Left lung (tissue), 10 donors: ENCODE results near the gene SLC36A4. TPM values are rescaled to one million over a fixed set of nuclear protein-coding genes. Genes with fewer than 3 reads are reported as not detected.

ENCODE experiments used
- ATAC-seq: fragments of 200-7000 bp; cut with Tn5 transposase; one replicate; pipeline ENCODE4 v1.9.1; 2020; ENCODE audit warnings: moderate library complexity
- DNase-seq, 4 donors: peaks; one replicate each; pipeline ENCODE4 v3.0.0-alpha.2; 2013 to 2020
- H3K27ac ChIP-seq, 2 donors: fragments of 200-600 bp; sonication (generic) in 1 of 2; one replicate each; pipeline versions ENCODE4 v1.5.0 to v1.8.0; 2020 to 2021
- H3K27me3 ChIP-seq, 2 donors: fragments of 200-600 bp; sonication (generic) in 1 of 2; one replicate each; pipeline versions ENCODE4 v1.5.0 to v1.8.0; 2020 to 2021
- H3K36me3 ChIP-seq, 2 donors: fragments of 200-600 bp; sonication (generic) in 1 of 2; one replicate each; pipeline versions ENCODE4 v1.5.0 to v1.8.0; 2020 to 2021
- H3K4me1 ChIP-seq, 2 donors: fragments of 200-600 bp; one replicate each; pipeline ENCODE4 v1.8.0; 2021
- H3K4me3 ChIP-seq, 2 donors: fragments of 200-600 bp; sonication (generic) in 1 of 2; one replicate each; pipeline versions ENCODE4 v1.5.0 to v1.8.0; 2020 to 2021; ENCODE audit warnings: mild to moderate bottlenecking in 1 of 2
- H3K9me3 ChIP-seq, 2 donors: fragments of 200-600 bp; sonication (generic) in 1 of 2; one replicate each; pipeline versions ENCODE4 v1.5.0 to v1.8.0; 2020 to 2021
- intact Hi-C, 2 donors: fragments of 100-400 bp; cut with DNase I; formaldehyde crosslinking; loops; one replicate each; pipeline versions ENCODE4 v1.11.2 to v1.14.2; 2022
- polyA plus RNA-seq, 6 donors: library from polyadenylated mRNA; unstranded; fragments of 120-200 nt; gene quantifications; one replicate each; pipeline ENCODE4 v1.2.1, GENCODE V29; 2013; ENCODE audit not compliant: insufficient read length in 6 of 6
- total RNA-seq, 2 donors: library from RNA; stranded (reverse); fragmentation: NEBNext Ultra II Directional; extraction: Animal tissue kit (Norgen Biotek cat#: 25700); gene quantifications; one replicate each; pipeline ENCODE4 v1.2.1, GENCODE V29; 2021
- TF ChIP-seq, protein P1 (sequence below), 2 donors: fragments of 200-600 bp; sonication (generic) in 1 of 2; IDR thresholded peaks; one replicate each; pipeline versions ENCODE4 v1.5.0 to v1.8.0; 2021; ENCODE audit warnings: antibody characterized with exemption in 2 of 2
- donor health status: DM: no; HTN: yes; CAD: no.
- donor health status: DM: no; HTN: no; CAD: no.

The SLC36A4 gene
- total and polyA plus RNA-seq, 8 donors, result 10.3 to 29.4 (median 19.0) TPM

DNA sequence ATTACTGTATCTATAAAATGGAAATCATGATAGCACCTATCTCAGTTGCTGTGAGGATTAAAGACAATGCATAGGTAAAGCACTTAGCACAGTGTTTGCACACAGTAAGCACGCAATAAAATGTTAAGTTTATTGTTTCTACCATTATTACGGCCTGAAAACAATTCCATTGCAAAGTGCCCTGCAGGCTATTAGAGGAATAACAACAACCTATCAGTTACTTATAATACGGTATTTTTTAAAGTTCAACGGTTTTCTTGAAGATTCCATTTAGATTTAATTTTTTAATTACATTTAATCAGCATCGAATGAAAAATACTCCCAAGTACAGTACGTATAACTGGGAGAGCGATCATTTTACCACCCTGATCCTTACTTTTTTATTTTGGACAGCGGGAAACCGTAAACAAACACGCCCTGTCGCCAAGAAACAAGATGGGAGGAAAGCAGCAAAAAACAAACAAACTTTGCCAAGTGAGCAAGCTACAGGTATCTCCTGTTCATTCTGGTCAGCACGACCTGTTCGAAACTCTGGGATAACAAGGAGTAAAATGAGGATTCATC, 893 bp downstream of the SLC36A4 start:
- H3K4me1 ChIP-seq, result peaks cover 0 to 61% of the 10 kb centered on the region in 2 donors
- H3K27ac ChIP-seq, result peak overlapping the region; percentile 98 to 99
- peak overlapping the region; percentile 68 to 76 for H3K4me3 ChIP-seq
- H3K27me3 ChIP-seq, result no peaks in the 10 kb centered on the region
- no peak for DNase-seq
- no peaks in the 10 kb centered on the region for H3K9me3 ChIP-seq
- peak; percentile 1 for ATAC-seq
- TF ChIP-seq, protein P1, sequence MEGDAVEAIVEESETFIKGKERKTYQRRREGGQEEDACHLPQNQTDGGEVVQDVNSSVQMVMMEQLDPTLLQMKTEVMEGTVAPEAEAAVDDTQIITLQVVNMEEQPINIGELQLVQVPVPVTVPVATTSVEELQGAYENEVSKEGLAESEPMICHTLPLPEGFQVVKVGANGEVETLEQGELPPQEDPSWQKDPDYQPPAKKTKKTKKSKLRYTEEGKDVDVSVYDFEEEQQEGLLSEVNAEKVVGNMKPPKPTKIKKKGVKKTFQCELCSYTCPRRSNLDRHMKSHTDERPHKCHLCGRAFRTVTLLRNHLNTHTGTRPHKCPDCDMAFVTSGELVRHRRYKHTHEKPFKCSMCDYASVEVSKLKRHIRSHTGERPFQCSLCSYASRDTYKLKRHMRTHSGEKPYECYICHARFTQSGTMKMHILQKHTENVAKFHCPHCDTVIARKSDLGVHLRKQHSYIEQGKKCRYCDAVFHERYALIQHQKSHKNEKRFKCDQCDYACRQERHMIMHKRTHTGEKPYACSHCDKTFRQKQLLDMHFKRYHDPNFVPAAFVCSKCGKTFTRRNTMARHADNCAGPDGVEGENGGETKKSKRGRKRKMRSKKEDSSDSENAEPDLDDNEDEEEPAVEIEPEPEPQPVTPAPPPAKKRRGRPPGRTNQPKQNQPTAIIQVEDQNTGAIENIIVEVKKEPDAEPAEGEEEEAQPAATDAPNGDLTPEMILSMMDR (IDR thresholded peaks at IDR 0.05), result peak; percentile 22 to 28
- intact Hi-C loops, result no loop called here
- no peaks in the 10 kb centered on the region for H3K36me3 ChIP-seq

DNA sequence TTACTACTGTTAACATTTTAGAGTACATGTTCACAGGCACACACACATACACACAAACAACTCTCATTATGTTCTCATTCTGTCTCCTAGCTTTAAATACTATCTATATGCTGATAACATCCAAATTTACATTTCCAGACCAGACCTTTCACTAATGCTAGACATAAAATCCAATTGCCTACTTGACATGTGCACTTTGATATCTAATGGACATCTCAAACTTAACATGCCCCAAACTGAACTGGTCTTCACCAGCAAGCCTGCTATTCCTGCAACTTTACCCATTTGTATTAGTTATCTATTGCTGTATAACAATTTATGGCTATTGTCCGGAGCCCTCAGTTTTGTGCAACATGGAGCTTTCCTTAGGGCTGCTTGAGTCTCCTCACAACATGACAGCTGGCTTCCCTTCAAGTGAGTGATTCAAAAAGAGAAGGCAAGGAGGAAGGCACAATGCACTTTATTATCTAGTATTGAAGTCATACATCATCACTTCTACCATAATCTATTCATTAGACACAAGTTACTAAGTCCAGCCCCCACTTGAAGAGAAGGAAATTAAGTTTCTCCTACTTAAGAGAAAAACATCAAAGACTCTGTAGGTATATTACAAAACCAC, 3.0 kb downstream of the SLC36A4 start:
- no peak overlapping the region for H3K4me3 ChIP-seq
- TF ChIP-seq, protein P1 (IDR thresholded peaks at IDR 0.05), result no peak
- ATAC-seq, result no peak
- no peaks in the 10 kb centered on the region for H3K36me3 ChIP-seq
- intact Hi-C loops, result no loop called here
- H3K27ac ChIP-seq, result peak overlapping the region in 1 of 2 donors; percentile 55
- H3K4me1 ChIP-seq, result peaks cover 0 to 60% of the 10 kb centered on the region in 2 donors
- no peak for DNase-seq
- no peaks in the 10 kb centered on the region for H3K9me3 ChIP-seq
- H3K27me3 ChIP-seq, result no peaks in the 10 kb centered on the region

DNA sequence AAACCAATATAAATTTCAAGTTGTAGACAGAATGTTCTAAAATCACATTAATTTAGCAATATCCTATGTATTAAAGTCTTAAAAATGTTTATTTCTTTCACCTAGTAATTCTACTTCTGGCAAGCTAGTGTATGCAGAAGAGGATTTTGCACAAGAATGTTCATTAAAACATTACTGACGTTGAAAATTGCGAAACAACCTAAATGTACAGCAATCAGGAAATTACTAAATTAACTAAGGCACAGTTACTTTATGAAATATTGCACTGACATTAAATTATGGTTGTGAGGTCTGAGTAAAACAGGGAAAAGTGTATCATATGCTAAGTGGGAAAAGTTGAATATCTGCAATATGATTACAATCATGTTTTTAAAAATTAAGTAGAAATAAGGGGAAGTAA, 4.1 kb downstream of the SLC36A4 start:
- no peak for ATAC-seq
- Histone ChIP-seq H3K4me3 (no peak overlapping the region), H3K9me3 (no peaks in the 10 kb centered on the region), H3K4me1 (peaks cover 0 to 49% of the 10 kb centered on the region in 2 donors), H3K36me3 (no peaks in the 10 kb centered on the region), H3K27me3 (no peaks in the 10 kb centered on the region), H3K27ac (peak overlapping the region in 1 of 2 donors; percentile 55)
- TF ChIP-seq, protein P1 (IDR thresholded peaks at IDR 0.05), result no peak
- no peak for DNase-seq
- intact Hi-C loops, result no loop called here

DNA sequence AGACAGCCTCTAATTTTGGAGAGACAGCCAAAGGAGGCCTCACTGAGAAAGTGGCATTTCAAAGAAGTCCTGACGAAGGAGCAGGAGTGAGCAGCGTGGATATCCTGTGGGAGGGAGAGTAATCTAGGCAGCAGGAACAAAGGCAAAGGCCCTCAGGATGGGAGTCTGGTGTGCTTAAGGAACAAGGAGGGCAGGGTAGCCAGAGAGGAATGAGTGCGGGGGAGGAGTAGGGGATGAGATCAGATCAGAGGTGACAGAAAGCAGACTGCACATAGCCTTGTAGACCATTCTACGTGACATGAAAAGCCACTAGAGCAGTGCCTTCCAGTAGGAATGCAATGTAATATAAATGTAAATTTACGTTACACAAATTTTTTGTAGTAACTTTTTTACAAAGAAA, 5.6 kb downstream of the SLC36A4 start:
- Histone ChIP-seq H3K36me3 (no peaks in the 10 kb centered on the region), H3K27me3 (no peaks in the 10 kb centered on the region), H3K9me3 (peaks cover 0 to 9% of the 10 kb centered on the region in 2 donors), H3K4me3 (no peak overlapping the region), H3K4me1 (peaks cover 0 to 44% of the 10 kb centered on the region in 2 donors), H3K27ac (peak overlapping the region in 1 of 2 donors; percentile 28)
- no peak for ATAC-seq
- TF ChIP-seq, protein P1 (IDR thresholded peaks at IDR 0.05), result no peak
- intact Hi-C loops, result no loop called here
- DNase-seq, result no peak

DNA sequence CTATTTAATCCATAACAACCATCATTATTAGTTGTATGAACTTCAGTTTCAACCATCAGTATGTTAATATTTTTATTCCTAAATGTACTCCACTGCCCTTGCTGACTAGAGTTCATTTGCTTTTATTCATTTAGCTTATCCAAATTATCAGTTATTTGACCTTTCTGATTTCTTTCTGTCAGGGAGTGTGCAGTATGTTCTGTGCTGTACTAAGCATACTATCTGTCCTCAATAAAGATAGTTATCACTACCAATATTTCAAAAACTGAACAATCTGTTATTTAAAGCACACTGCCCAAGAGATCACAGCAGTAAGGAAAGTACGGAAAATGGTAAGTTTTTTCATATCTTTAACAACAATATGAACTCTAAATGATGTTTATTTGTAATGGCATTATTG, 8.3 kb downstream of the SLC36A4 start:
- Histone ChIP-seq H3K4me3 (no peak overlapping the region), H3K27ac (no peak overlapping the region), H3K9me3 (peaks cover 0 to 14% of the 10 kb centered on the region in 2 donors), H3K36me3 (peaks cover 0 to 10% of the 10 kb centered on the region in 2 donors), H3K27me3 (no peaks in the 10 kb centered on the region), H3K4me1 (peaks cover 0 to 27% of the 10 kb centered on the region in 2 donors)
- intact Hi-C loops, result no loop called here
- no peak for ATAC-seq
- DNase-seq, result no peak
- TF ChIP-seq, protein P1 (IDR thresholded peaks at IDR 0.05), result no peak
